CD14-positive monocyte (primary cell): ENCODE results near the gene CGB2. TPM values are rescaled to one million over a fixed set of nuclear protein-coding genes. Genes with fewer than 3 reads are reported as not detected.
"Not testable (repeated sequence)": the region's sequence is repeated elsewhere in the genome, so short reads cannot be mapped to it uniquely, and the experiment has no call there.

Source experiments
- DNase-seq, 3 donors: peaks; one replicate each; pipeline ENCODE4 v3.0.0-alpha.2; 2011 to 2022
- H2AFZ ChIP-seq: 2 replicates; pipeline ENCODE4 v1.6.0; 2012; ENCODE audit warnings: mild to moderate bottlenecking, low read depth, low read length, inconsistent platforms; ENCODE audit not compliant: insufficient read depth, poor library complexity, severe bottlenecking
- H3K27ac ChIP-seq, 2 donors: 1 replicate in 1 of 2; 2 replicates in 1 of 2; pipeline ENCODE4 v1.5.1; 2012 to 2013; ENCODE audit warnings: low read length in 2 of 2, control low read depth in 1 of 2, inconsistent platforms in 1 of 2, low read depth in 1 of 2, mild to moderate bottlenecking in 1 of 2
- H3K27me3 ChIP-seq, 2 donors: one replicate each; pipeline versions ENCODE4 v1.6.0 to v1.6.1; 2011 to 2013; ENCODE audit warnings: low read length in 2 of 2; ENCODE audit not compliant: control insufficient read depth in 2 of 2, insufficient read depth in 2 of 2
- H3K36me3 ChIP-seq, 2 donors: replicated peaks in 1 of 2; 1 replicate in 1 of 2; 2 replicates in 1 of 2; pipeline versions ENCODE4 v1.5.1 to v1.6.1; 2012 to 2013; ENCODE audit warnings: low read length in 2 of 2, control low read depth in 1 of 2, inconsistent platforms in 1 of 2, mild to moderate bottlenecking in 1 of 2; ENCODE audit not compliant: insufficient read depth in 2 of 2, control insufficient read depth in 1 of 2
- H3K4me1 ChIP-seq, 2 donors: 1 replicate in 1 of 2; 2 replicates in 1 of 2; pipeline versions ENCODE4 v1.5.1 to v1.6.1; 2012 to 2013; ENCODE audit warnings: low read length in 2 of 2, control low read depth in 1 of 2, inconsistent platforms in 1 of 2, mild to moderate bottlenecking in 1 of 2, moderate library complexity in 1 of 2; ENCODE audit not compliant: insufficient read depth in 2 of 2, control insufficient read depth in 1 of 2
- H3K4me2 ChIP-seq: replicated peaks from 2 replicates; pipeline ENCODE3; 2012; ENCODE audit warnings: low read length, moderate library complexity, mild to moderate bottlenecking; ENCODE audit not compliant: poor library complexity, severe bottlenecking; ENCODE audit errors: extremely low read depth
- H3K4me3 ChIP-seq, 3 experiments: fragments of 200-600 bp in 1 of 3; sonication (generic) in 1 of 3; replicated peaks in 1 of 3; 1 replicate in 2 of 3; 2 replicates in 1 of 3; pipeline ENCODE4 v1.5.1; 2011 to 2013; ENCODE audit warnings: low read length in 3 of 3, mild to moderate bottlenecking in 3 of 3, control low read depth in 2 of 3, low read depth in 2 of 3, inconsistent platforms in 1 of 3, moderate library complexity in 1 of 3
- H3K79me2 ChIP-seq: 2 replicates; pipeline ENCODE4 v1.6.0; 2012; ENCODE audit warnings: mild to moderate bottlenecking, control low read depth, inconsistent platforms, low read length, moderate library complexity; ENCODE audit not compliant: insufficient read depth
- H3K9ac ChIP-seq: 2 replicates; pipeline ENCODE4 v1.6.0; 2017; ENCODE audit warnings: low read length, mild to moderate bottlenecking; ENCODE audit not compliant: insufficient read depth, poor library complexity, severe bottlenecking
- H3K9me3 ChIP-seq, 2 donors: replicated peaks in 1 of 2; 1 replicate in 1 of 2; 2 replicates in 1 of 2; pipeline versions ENCODE4 v1.5.1 to v1.6.1; 2012 to 2013; ENCODE audit warnings: low read length in 2 of 2, control low read depth in 1 of 2; ENCODE audit not compliant: control insufficient read depth in 1 of 2, insufficient read depth in 1 of 2
- H4K20me1 ChIP-seq: 2 replicates; pipeline ENCODE4 v1.6.0; 2012; ENCODE audit warnings: mild to moderate bottlenecking, low read length, control low read depth, moderate library complexity; ENCODE audit not compliant: insufficient read depth
- H3K27ac Mint-ChIP-seq, 7 donors: one replicate each; pipeline ENCODE4 v1.8.0; 2020; ENCODE audit warnings: mild to moderate bottlenecking in 7 of 7, mixed read lengths in 7 of 7, moderate library complexity in 6 of 7, inconsistent platforms in 2 of 7
- H3K27me3 Mint-ChIP-seq, 3 donors: one replicate each; pipeline ENCODE4 v1.8.0; 2021 to 2022; ENCODE audit warnings: low read depth in 3 of 3, mild to moderate bottlenecking in 3 of 3, mixed read lengths in 3 of 3, moderate library complexity in 3 of 3, inconsistent platforms in 1 of 3
- H3K36me3 Mint-ChIP-seq, 2 donors: one replicate each; pipeline ENCODE4 v1.8.0; 2020; ENCODE audit warnings: mixed read lengths in 2 of 2, inconsistent platforms in 1 of 2, mild to moderate bottlenecking in 1 of 2
- H3K4me1 Mint-ChIP-seq: one replicate; pipeline ENCODE4 v1.8.0; 2020; ENCODE audit warnings: mild to moderate bottlenecking, mixed read lengths
- H3K4me3 Mint-ChIP-seq, 2 donors: one replicate each; pipeline ENCODE4 v1.8.0; 2020; ENCODE audit warnings: mild to moderate bottlenecking in 2 of 2, mixed read lengths in 2 of 2, moderate library complexity in 1 of 2
- H3K9me3 Mint-ChIP-seq, 7 donors: one replicate each; pipeline ENCODE4 v1.8.0; 2020 to 2022; ENCODE audit warnings: mixed read lengths in 7 of 7, mild to moderate bottlenecking in 6 of 7, moderate library complexity in 6 of 7, inconsistent platforms in 2 of 7
- WGBS: methylation state at CpG from one replicate; pipeline ENCODE4 v1.1.5; 2013; ENCODE audit warnings: missing lambda C conversion rate; ENCODE audit not compliant: insufficient coverage; 5-methylcytosine and 5-hydroxymethylcytosine counted together
- intact Hi-C, 2 donors: fragments of 100-400 bp; cut with micrococcal nuclease; formaldehyde crosslinking; loops; one replicate each; pipeline versions ENCODE4 v1.15.0 to v1.15.1; 2023
- polyA plus RNA-seq, 3 donors: library from polyadenylated mRNA; depleted of rRNA in 1 of 3; unstranded in 2 of 3; stranded (reverse) in 1 of 3; fragments of 300-500 nt in 2 of 3; fragments of >200 nt in 1 of 3; fragmentation: Illumina TruSeq in 2 of 3; gene quantifications; 1 replicate in 2 of 3; 2 replicates in 1 of 3; pipeline ENCODE4 v1.2.3, GENCODE V29; 2012 to 2021
- TF ChIP-seq, protein P1 (sequence below): fragments of 200-600 bp; IDR thresholded peaks from one replicate; pipeline ENCODE4 v1.8.0; 2022; ENCODE audit warnings: antibody characterized with exemption, mild to moderate bottlenecking

CGB2 gene
- polyA plus RNA-seq, 3 donors: not detected

DNA sequence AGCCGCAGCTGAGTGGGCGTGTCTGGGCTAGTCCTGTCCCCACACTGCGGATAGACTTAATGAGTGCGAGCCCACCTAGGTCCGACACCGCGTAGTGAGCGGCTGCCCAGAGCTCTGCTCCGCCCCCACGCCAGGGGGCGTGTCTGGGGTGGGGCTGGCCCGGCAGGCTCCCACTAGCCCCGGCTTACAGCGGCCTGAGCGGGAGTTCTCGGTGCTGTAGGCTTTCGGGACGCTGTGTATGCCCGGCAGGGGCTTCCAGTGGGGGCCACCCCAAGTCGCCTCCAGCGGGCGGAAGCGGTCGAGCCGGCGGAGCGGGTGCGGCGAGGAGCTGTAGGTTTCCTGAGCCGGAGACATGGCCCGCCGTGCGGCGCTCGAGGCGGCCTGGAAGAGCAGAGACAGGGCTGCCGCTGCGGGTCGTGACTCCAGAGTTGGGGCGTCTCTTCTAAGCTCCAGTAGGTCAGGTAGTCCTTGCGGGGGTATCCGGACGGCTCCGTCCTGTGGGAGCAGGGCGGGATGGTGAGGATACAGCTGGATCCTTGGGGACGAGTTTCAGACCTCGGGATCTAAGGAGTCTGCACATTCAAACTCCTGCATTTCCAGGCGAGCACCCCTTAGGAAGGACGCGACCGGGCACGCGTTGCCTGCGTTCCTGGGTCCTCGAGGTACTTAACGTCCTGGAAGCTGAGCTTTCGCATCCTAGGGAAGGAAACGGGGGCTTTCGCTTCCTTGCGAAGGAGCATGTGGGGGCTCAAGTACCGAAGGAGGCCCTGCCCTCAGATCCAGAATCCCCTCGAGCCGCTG lies 24.6 kb downstream of the CGB2 start:
- peaks cover 0 to 9% of the 10 kb centered on the region in 2 donors for H3K9me3 ChIP-seq
- intact Hi-C loops: no loop called here
- no peaks in the 10 kb centered on the region for H3K36me3 ChIP-seq
- peaks cover 23 to 59% of the 10 kb centered on the region in 2 donors for H3K27me3 ChIP-seq
- peak overlapping the region; percentile 39 to 72 (median 43) for H3K4me3 ChIP-seq
- H3K4me2 ChIP-seq: peak overlapping the region; percentile 76
- Mint-ChIP-seq H3K27ac (peak overlapping the region in 2 of 7 donors; percentile 7 to 36), H3K27me3 (peaks cover 63 to 76% (median 64%) of the 10 kb centered on the region in 3 donors), H3K4me1 (peaks cover 28% of the 10 kb centered on the region), H3K36me3 (peaks cover 4 to 8% of the 10 kb centered on the region in 2 donors), H3K9me3 (peaks cover 2 to 30% (median 22%) of the 10 kb centered on the region in 7 donors), H3K4me3 (peak overlapping the region; percentile 82 to 89)
- peak overlapping the region; percentile 11 for H3K9ac ChIP-seq
- peak; percentile 21 to 32 (median 26) for DNase-seq
- no peaks in the 10 kb centered on the region for H3K79me2 ChIP-seq
- peak overlapping the region; percentile 79 for H2AFZ ChIP-seq
- under 1% methylated on average over 58 of the region's 63 CpGs for WGBS
- no peaks in the 10 kb centered on the region for H4K20me1 ChIP-seq
- TF ChIP-seq, protein P1, sequence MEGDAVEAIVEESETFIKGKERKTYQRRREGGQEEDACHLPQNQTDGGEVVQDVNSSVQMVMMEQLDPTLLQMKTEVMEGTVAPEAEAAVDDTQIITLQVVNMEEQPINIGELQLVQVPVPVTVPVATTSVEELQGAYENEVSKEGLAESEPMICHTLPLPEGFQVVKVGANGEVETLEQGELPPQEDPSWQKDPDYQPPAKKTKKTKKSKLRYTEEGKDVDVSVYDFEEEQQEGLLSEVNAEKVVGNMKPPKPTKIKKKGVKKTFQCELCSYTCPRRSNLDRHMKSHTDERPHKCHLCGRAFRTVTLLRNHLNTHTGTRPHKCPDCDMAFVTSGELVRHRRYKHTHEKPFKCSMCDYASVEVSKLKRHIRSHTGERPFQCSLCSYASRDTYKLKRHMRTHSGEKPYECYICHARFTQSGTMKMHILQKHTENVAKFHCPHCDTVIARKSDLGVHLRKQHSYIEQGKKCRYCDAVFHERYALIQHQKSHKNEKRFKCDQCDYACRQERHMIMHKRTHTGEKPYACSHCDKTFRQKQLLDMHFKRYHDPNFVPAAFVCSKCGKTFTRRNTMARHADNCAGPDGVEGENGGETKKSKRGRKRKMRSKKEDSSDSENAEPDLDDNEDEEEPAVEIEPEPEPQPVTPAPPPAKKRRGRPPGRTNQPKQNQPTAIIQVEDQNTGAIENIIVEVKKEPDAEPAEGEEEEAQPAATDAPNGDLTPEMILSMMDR: peak; percentile 13
- peaks cover 23 to 24% of the 10 kb centered on the region in 2 donors for H3K4me1 ChIP-seq
- no peak overlapping the region for H3K27ac ChIP-seq

DNA sequence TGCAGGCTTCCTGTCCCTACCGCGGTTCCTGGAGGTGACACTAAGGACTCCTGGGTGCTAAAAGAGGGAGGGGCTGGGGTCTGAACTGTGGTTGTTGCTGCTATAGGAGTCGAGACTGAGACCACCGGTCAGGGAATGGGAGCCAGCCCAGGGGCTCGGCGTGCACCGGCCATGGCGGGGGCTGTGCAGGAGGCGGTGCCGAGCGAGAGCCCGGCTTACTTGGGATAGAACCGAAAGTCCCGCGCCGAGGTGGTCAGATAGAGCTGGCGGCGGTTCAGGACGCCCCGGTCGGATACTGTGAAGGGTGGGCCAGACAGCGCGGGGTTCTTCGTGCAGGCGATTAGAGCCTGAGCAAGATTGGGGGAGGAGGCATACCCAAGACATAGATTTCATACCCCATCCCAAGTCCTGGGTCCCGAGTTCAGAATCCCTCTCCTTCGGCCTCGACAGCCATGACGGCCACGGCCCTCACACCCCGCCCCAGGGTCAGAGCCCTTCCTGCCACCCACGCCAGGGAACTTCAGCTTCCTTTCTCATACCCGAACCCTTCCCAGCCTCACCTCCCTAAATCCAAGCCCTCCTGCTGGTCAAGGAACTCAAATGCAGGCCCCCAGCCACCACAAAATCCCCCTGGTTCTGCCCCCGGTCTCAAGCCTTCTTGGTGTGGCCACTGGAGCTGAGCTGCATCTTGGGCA lies 25.4 kb downstream of the CGB2 start:
- Mint-ChIP-seq H3K27ac (peak overlapping the region in 1 of 7 donors; percentile 36), H3K27me3 (peaks cover 70 to 83% (median 71%) of the 10 kb centered on the region in 3 donors), H3K4me1 (peaks cover 28% of the 10 kb centered on the region), H3K4me3 (peak overlapping the region; percentile 82 to 89), H3K9me3 (peaks cover 2 to 30% (median 22%) of the 10 kb centered on the region in 7 donors)
- DNase-seq, H3K27ac ChIP-seq, H3K79me2 ChIP-seq, intact Hi-C loops, H3K36me3 Mint-ChIP-seq, H3K9me3 ChIP-seq, H4K20me1 ChIP-seq, H3K36me3 ChIP-seq: not testable (repeated sequence)
- Histone ChIP-seq H3K9ac (peak overlapping the region; percentile 11), H3K4me2 (peak overlapping the region; percentile 76), H3K27me3 (peaks cover 23 to 66% of the 10 kb centered on the region in 2 donors), H3K4me3 (peak overlapping the region; percentile 14 to 72 (median 43)), H2AFZ (peak overlapping the region; percentile 79), H3K4me1 (peaks cover 23 to 24% of the 10 kb centered on the region in 2 donors)
- WGBS: 3% methylated on average over 20 of the region's 34 CpGs
